Tibial nerve (tissue), 3 donors: ENCODE results near the gene NET1.

ENCODE experiments used
- CTCF ChIP-seq, 5 experiments: fragments of 200-600 bp in 3 of 5; fragments of 450-650 bp in 2 of 5; sonication (generic) in 3 of 5; IDR thresholded peaks; one replicate each; pipeline ENCODE4 v1.5.1; 2016 to 2019; ENCODE audit warnings: antibody characterized with exemption in 5 of 5, mild to moderate bottlenecking in 3 of 5, moderate library complexity in 2 of 5
- POLR2A ChIP-seq, 2 donors: fragments of 450-650 bp; IDR thresholded peaks; one replicate each; pipeline ENCODE4 v1.6.1; 2017; ENCODE audit warnings: antibody characterized with exemption in 2 of 2, mild to moderate bottlenecking in 2 of 2, moderate library complexity in 2 of 2

GRCh38 chr10:5490032-5490431 is 77.7 kb downstream of the NET1 start:
- TF ChIP-seq CTCF (IDR thresholded peaks at IDR 0.05) (no peak), POLR2A (IDR thresholded peaks at IDR 0.05) (no peak)
